Activated CD4-positive, alpha-beta T cell treated with anti-CD3 and anti-CD28 coated beads for 1 hour (primary cell): ENCODE measurements around the gene TAX1BP1.

Source experiments
- DNase-seq: peaks from one replicate; pipeline ENCODE4 v3.0.0-alpha.2; 2020

The TAX1BP1 gene

GRCh38 chr7:27739909-27740448, at the start of gene TAX1BP1:
TAX1BP1 (plus strand) TSS chr7:27740162; CDS start chr7:27748525, 8,363 bp downstream.
- peak; percentile 90 for DNase-seq

GRCh38 chr7:27690649-27691048, 49.3 kb upstream of the TAX1BP1 start:
- DNase-seq: no peak

- no peak for DNase-seq
Observed at GRCh38 chr7:27693794-27694193, 46.2 kb upstream of the TAX1BP1 start.

GRCh38 chr7:27695096-27695495, 44.9 kb upstream of the TAX1BP1 start:
- no peak for DNase-seq

GRCh38 chr7:27697861-27698430, 42.0 kb upstream of the TAX1BP1 start:
- DNase-seq: no peak

- no peak for DNase-seq
Observed at GRCh38 chr7:27699751-27700150, 40.2 kb upstream of the TAX1BP1 start.

- DNase-seq: no peak
Observed at GRCh38 chr7:27700501-27700900, 39.5 kb upstream of the TAX1BP1 start.

- no peak for DNase-seq
Observed at GRCh38 chr7:27703181-27703580, 36.8 kb upstream of the TAX1BP1 start.

- no peak for DNase-seq
Observed at GRCh38 chr7:27704422-27705199, 35.4 kb upstream of the TAX1BP1 start.

- DNase-seq: no peak
Observed at GRCh38 chr7:27705200-27705594, 34.8 kb upstream of the TAX1BP1 start.

GRCh38 chr7:27708485-27708884, 31.5 kb upstream of the TAX1BP1 start:
- DNase-seq: no peak

- no peak for DNase-seq
Observed at GRCh38 chr7:27709137-27710075, 30.6 kb upstream of the TAX1BP1 start.

- no peak for DNase-seq
Observed at GRCh38 chr7:27712217-27712616, 27.7 kb upstream of the TAX1BP1 start.

- DNase-seq: no peak
Observed at GRCh38 chr7:27714831-27715444, 25.0 kb upstream of the TAX1BP1 start.

GRCh38 chr7:27723085-27723484, 16.9 kb upstream of the TAX1BP1 start:
- no peak for DNase-seq

- no peak for DNase-seq
Observed at GRCh38 chr7:27727058-27727457, 12.9 kb upstream of the TAX1BP1 start.

GRCh38 chr7:27730112-27730511, 9.8 kb upstream of the TAX1BP1 start:
- DNase-seq: no peak

- DNase-seq: no peak
Observed at GRCh38 chr7:27734583-27734982, 5.4 kb upstream of the TAX1BP1 start.

GRCh38 chr7:27735165-27735564, 4.8 kb upstream of the TAX1BP1 start:
- DNase-seq: no peak

GRCh38 chr7:27735831-27736230, 4.1 kb upstream of the TAX1BP1 start:
- DNase-seq: no peak

GRCh38 chr7:27737178-27737577, 2.8 kb upstream of the TAX1BP1 start:
- DNase-seq: no peak

GRCh38 chr7:27737616-27738015, 2.3 kb upstream of the TAX1BP1 start:
- no peak for DNase-seq
